Esophagus muscularis mucosa (tissue), 4 donors: ENCODE data around the gene PRR18.

ENCODE experiments used
- CTCF ChIP-seq, 3 experiments: fragments of 200-600 bp in 2 of 3; fragments of 450-650 bp in 1 of 3; sonication (generic) in 2 of 3; IDR thresholded peaks; one replicate each; pipeline ENCODE4 v1.5.1; 2017 to 2019; ENCODE audit warnings: antibody characterized with exemption in 3 of 3, mild to moderate bottlenecking in 2 of 3, moderate library complexity in 1 of 3
- EP300 ChIP-seq: sonication (generic); formaldehyde crosslinking; IDR thresholded peaks from one replicate; pipeline ENCODE4 v1.6.1; 2017; ENCODE audit warnings: antibody characterized with exemption
- POLR2A ChIP-seq: fragments of 450-650 bp; IDR thresholded peaks from one replicate; pipeline ENCODE4 v1.6.1; 2017; ENCODE audit warnings: antibody characterized with exemption, moderate library complexity, mild to moderate bottlenecking, low read depth

- no peak for TF ChIP-seq CTCF (IDR thresholded peaks at IDR 0.05)
- TF ChIP-seq EP300, result no peak
- no peak for TF ChIP-seq POLR2A
Observed at GRCh38 chr6:166317261-166318212, 9.3 kb upstream of the PRR18 start.
